Activated naive CD8-positive, alpha-beta T cell treated with anti-CD3 and anti-CD28 coated beads, Interleukin-2, amount 10 ng/mL, durations not matched to agents 7 days and 5 days (primary cell): ENCODE data around the gene TMEM225. TPM values are rescaled to one million over a fixed set of nuclear protein-coding genes. Genes with fewer than 3 reads are reported as not detected.

Source experiments
- ATAC-seq: fragments of 150-1000 bp; cut with Tn5 transposase; one replicate; pipeline ENCODE4 v1.10.0; 2021; ENCODE audit warnings: low read depth, moderate library complexity
- POLR2A ChIA-PET: fragments of 350-600 bp; sonication (Branson Sonifier 250); formaldehyde crosslinking; loops from one replicate; lab custom pipeline; 2021; ENCODE audit warnings: antibody characterized with exemption; lab: Charles Lee
- DNase-seq: peaks from one replicate; pipeline ENCODE4 v3.0.0; 2021
- H3K27ac Mint-ChIP-seq: one replicate; pipeline ENCODE4 v1.8.0; 2022; ENCODE audit warnings: mild to moderate bottlenecking, mixed read lengths
- H3K27me3 Mint-ChIP-seq: one replicate; pipeline ENCODE4 v1.8.0; 2022; ENCODE audit warnings: mild to moderate bottlenecking, moderate library complexity, mixed read lengths
- H3K36me3 Mint-ChIP-seq: one replicate; pipeline ENCODE4 v1.8.0; 2021; ENCODE audit warnings: mild to moderate bottlenecking, mixed read lengths
- H3K4me1 Mint-ChIP-seq: one replicate; pipeline ENCODE4 v1.8.0; 2021; ENCODE audit warnings: mixed read lengths
- H3K4me3 Mint-ChIP-seq: one replicate; pipeline ENCODE4 v1.8.0; 2022; ENCODE audit warnings: mild to moderate bottlenecking, moderate library complexity, mixed read lengths
- H3K9me3 Mint-ChIP-seq: one replicate; pipeline ENCODE4 v1.8.0; 2021; ENCODE audit warnings: mixed read lengths
- total RNA-seq, 2 experiments: library from RNA; stranded (reverse); gene quantifications; one replicate each; pipeline ENCODE4 v1.2.3, GENCODE V29; 2021

Gene TMEM225
- total RNA-seq, 2 experiments from 2014 or later = not detected

DNA sequence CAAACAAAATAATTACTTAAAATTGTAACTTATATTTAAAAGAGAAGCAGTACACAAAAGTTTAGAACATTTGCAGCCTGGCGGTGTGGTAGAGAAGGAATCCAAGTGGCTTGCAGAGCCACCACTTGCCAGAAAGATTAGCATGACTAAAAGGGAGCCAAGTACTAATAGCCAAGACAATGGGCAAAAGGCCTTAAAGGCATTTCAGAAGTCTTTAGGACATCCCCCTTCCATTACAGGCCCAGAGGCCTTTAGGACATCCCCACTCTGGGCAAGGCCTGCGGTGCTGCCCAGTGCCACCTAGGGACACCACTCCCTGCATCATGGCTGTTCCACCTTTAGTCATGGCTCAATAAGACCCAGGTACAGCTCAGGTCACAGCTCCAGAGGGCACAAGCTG is 32.4 kb downstream of the TMEM225 start:
- H3K27ac Mint-ChIP-seq = no peak overlapping the region
- no peaks in the 10 kb centered on the region for H3K9me3 Mint-ChIP-seq
- ATAC-seq = no peak
- no peak overlapping the region for H3K4me3 Mint-ChIP-seq
- peaks cover 9% of the 10 kb centered on the region for H3K27me3 Mint-ChIP-seq
- no peaks in the 10 kb centered on the region for H3K36me3 Mint-ChIP-seq
- no peaks in the 10 kb centered on the region for H3K4me1 Mint-ChIP-seq
- POLR2A ChIA-PET = no interaction called here
- no peak for DNase-seq

DNA sequence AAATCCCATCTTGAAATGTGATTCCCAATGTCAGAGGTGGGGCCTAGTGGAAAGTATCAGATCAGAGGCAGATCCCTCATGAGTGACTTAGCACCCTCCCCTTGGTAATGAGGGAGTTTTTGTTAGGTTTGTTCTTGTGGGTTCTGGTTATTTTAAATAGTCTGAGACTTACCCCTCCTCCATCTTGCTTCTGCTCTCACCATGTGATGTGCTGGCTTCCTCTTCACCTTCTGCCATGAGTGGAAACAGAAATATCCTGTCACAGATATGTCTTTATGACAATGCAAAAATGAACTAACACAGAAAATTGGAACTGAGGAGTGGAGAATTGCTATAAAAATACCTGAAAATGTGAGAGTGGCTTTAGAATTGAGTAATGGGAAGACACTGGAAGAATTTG is 33.1 kb downstream of the TMEM225 start:
- H3K9me3 Mint-ChIP-seq = no peaks in the 10 kb centered on the region
- POLR2A ChIA-PET = no interaction called here
- no peak overlapping the region for H3K4me3 Mint-ChIP-seq
- no peak overlapping the region for H3K27ac Mint-ChIP-seq
- no peaks in the 10 kb centered on the region for H3K4me1 Mint-ChIP-seq
- DNase-seq (no peak), ATAC-seq (no peak)
- H3K36me3 Mint-ChIP-seq = no peaks in the 10 kb centered on the region
- H3K27me3 Mint-ChIP-seq = peaks cover 9% of the 10 kb centered on the region

DNA sequence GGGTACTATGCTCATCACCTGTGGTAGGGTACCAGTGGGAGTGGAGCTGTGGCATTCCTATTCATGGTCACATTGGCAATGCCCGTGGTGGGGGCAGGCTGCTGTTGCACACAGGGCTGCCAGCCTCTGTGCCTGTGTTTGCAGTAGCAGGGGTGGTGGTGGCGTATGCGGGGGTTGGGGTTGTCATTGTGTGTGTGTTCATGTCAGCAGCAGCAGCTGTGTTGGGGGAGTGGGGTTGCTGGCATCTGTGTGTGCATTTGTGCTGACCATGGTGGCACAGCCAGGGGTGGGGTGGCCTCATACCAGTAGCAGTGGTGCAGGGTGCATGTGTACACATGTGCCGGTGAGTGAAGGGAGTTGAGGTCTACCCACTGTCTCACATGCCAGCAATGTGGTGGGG is 34.4 kb downstream of the TMEM225 start:
- Mint-ChIP-seq H3K36me3 (no peaks in the 10 kb centered on the region), H3K9me3 (peaks cover 1% of the 10 kb centered on the region), H3K4me1 (no peaks in the 10 kb centered on the region), H3K4me3 (no peak overlapping the region), H3K27me3 (peaks cover 14% of the 10 kb centered on the region), H3K27ac (no peak overlapping the region)
- DNase-seq = no peak
- POLR2A ChIA-PET = no interaction called here
- no peak for ATAC-seq

- H3K9me3 Mint-ChIP-seq = peaks cover 1% of the 10 kb centered on the region
- peaks cover 22% of the 10 kb centered on the region for H3K27me3 Mint-ChIP-seq
- POLR2A ChIA-PET = interaction anchor here (0.7 kb wide), 1 partner anchor 21 kb away, joined by 3 read pairs; no protein-coding TSS in a partner anchor
- ATAC-seq = no peak
- no peak for DNase-seq
- H3K36me3 Mint-ChIP-seq = peaks cover 1% of the 10 kb centered on the region
- H3K4me1 Mint-ChIP-seq = no peaks in the 10 kb centered on the region
- no peak overlapping the region for H3K4me3 Mint-ChIP-seq
- no peak overlapping the region for H3K27ac Mint-ChIP-seq
Measured at GRCh38 chr11:123841174-123841573, 44.3 kb downstream of the TMEM225 start.

GRCh38 chr11:123839131-123839530 is 46.3 kb downstream of the TMEM225 start:
- Mint-ChIP-seq H3K27me3 (peaks cover 17% of the 10 kb centered on the region), H3K36me3 (peaks cover 1% of the 10 kb centered on the region), H3K4me3 (no peak overlapping the region), H3K4me1 (no peaks in the 10 kb centered on the region), H3K27ac (no peak overlapping the region), H3K9me3 (no peaks in the 10 kb centered on the region)
- no peak for DNase-seq
- ATAC-seq = no peak
- POLR2A ChIA-PET = no interaction called here

- no peak overlapping the region for H3K4me3 Mint-ChIP-seq
- ATAC-seq (no peak), DNase-seq (no peak)
- no peaks in the 10 kb centered on the region for H3K4me1 Mint-ChIP-seq
- H3K36me3 Mint-ChIP-seq = peaks cover 1% of the 10 kb centered on the region
- POLR2A ChIA-PET = no interaction called here
- H3K27me3 Mint-ChIP-seq = peaks cover 15% of the 10 kb centered on the region
- no peaks in the 10 kb centered on the region for H3K9me3 Mint-ChIP-seq
- H3K27ac Mint-ChIP-seq = no peak overlapping the region
Measured at GRCh38 chr11:123838659-123839058, 46.8 kb downstream of the TMEM225 start.

GRCh38 chr11:123838199-123838598 is 47.3 kb downstream of the TMEM225 start:
- Mint-ChIP-seq H3K9me3 (no peaks in the 10 kb centered on the region), H3K27me3 (peaks cover 15% of the 10 kb centered on the region), H3K4me3 (no peak overlapping the region), H3K36me3 (peaks cover 1% of the 10 kb centered on the region), H3K27ac (no peak overlapping the region), H3K4me1 (no peaks in the 10 kb centered on the region)
- no peak for DNase-seq
- no peak for ATAC-seq
- POLR2A ChIA-PET = no interaction called here

DNA sequence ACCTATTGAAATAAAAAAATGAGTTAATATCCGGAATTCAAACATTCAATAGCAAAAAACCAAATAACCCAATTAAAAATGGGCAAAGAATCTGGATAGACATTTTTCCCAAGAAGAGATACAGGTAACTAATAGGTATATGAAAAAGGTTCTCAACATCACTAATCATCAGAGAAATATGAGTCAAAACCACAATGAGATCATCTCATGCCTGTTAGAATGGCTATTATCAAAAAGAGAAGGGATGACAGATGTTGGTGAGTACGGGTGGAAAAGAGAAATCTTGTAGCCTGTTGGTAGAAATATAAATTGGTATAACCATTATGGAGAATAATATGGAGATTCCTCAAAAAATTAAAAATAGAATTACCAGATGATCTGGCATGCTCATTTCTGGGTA is 52.4 kb downstream of the TMEM225 start:
- H3K4me3 Mint-ChIP-seq = no peak overlapping the region
- H3K9me3 Mint-ChIP-seq = no peaks in the 10 kb centered on the region
- H3K27ac Mint-ChIP-seq = no peak overlapping the region
- no peak for ATAC-seq
- peaks cover 16% of the 10 kb centered on the region for H3K27me3 Mint-ChIP-seq
- POLR2A ChIA-PET = no interaction called here
- no peak for DNase-seq
- peaks cover 1% of the 10 kb centered on the region for H3K36me3 Mint-ChIP-seq
- no peaks in the 10 kb centered on the region for H3K4me1 Mint-ChIP-seq

Other genes with a start within 250 kb of the TMEM225 start
- gene SCN3B, start 231.0 kb downstream of the TMEM225 start, total RNA-seq = not detected
- gene ZNF202, start 144.0 kb downstream of the TMEM225 start, total RNA-seq = 10 to 100 TPM; 14.9 to 18.0 TPM
- gene OR6X1, start 131.2 kb downstream of the TMEM225 start, total RNA-seq = not detected
- not detected for gene OR6M1, start 79.3 kb downstream of the TMEM225 start, total RNA-seq
- not detected for gene OR8D4, start 16.5 kb upstream of the TMEM225 start, total RNA-seq
- not detected for gene OR4D5, start 53.9 kb upstream of the TMEM225 start, total RNA-seq
- gene OR6T1, start 58.2 kb upstream of the TMEM225 start, total RNA-seq = not detected
- gene OR10S1, start 92.1 kb upstream of the TMEM225 start, total RNA-seq = not detected
- gene OR10G6, start 109.5 kb upstream of the TMEM225 start, total RNA-seq = not detected
- gene OR10G4, start 127.3 kb upstream of the TMEM225 start, total RNA-seq = not detected
- gene OR10G9, start 137.3 kb upstream of the TMEM225 start, total RNA-seq = not detected
- not detected for gene OR10G8, start 141.1 kb upstream of the TMEM225 start, total RNA-seq
- not detected for gene OR10G7, start 155.7 kb upstream of the TMEM225 start, total RNA-seq
- 1 to 10 TPM; 6.9 to 7.7 TPM for gene VWA5A, start 229.8 kb upstream of the TMEM225 start, total RNA-seq